HCT116 (cell line): ENCODE results near the gene BDH1. TPM values are rescaled to one million over a fixed set of nuclear protein-coding genes. Genes with fewer than 3 reads are reported as not detected.

Experiments
- ATAC-seq: fragments of 200-7000 bp; cut with Tn5 transposase; 2 replicates; pipeline ENCODE4 v1.9.1; 2020; ENCODE audit warnings: mild to moderate bottlenecking, moderate library complexity
- BruUV-seq: library from RNA; stranded (reverse); fragments of 400-500 nt; replicated peaks from 2 replicates; lab custom pipeline; 2021; lab: Mats Ljungman, UMichigan
- CTCF ChIA-PET: fragments of 300-600 bp; sonication (Branson Sonifier 250); formaldehyde crosslinking; loops from one replicate; lab custom pipeline; 2021; ENCODE audit warnings: antibody characterized with exemption; lab: Charles Lee
- POLR2A ChIA-PET: fragments of 300-600, 350-600 bp; sonication (Branson Sonifier 250); formaldehyde crosslinking; loops from one replicate; lab custom pipeline; 2021; ENCODE audit warnings: antibody characterized with exemption; lab: Charles Lee
- RAD21 ChIA-PET, 2 experiments: fragments of 300-600 bp; sonication (Branson Sonifier 250); formaldehyde crosslinking; loops; one replicate each; lab custom pipeline; 2023; ENCODE audit warnings: low total read pairs in 2 of 2; ENCODE audit not compliant: uncharacterized antibody in 2 of 2, unreplicated experiment in 2 of 2, low non-redundant PET in 1 of 2; lab: Charles Lee
- DNase-seq: peaks from one replicate; pipeline ENCODE4 v3.0.0-alpha.2; 2010; ENCODE audit warnings: low read depth, low spot score
- H2AFZ ChIP-seq: fragments of 200-600 bp; shearing (Covaris generic), sonication (generic); 2 replicates; pipeline ENCODE4 v1.6.1; 2017; ENCODE audit warnings: low read depth, mixed run types, mixed read lengths, antibody characterized with exemption, low read length; ENCODE audit not compliant: poor library complexity, severe bottlenecking
- H3K27ac ChIP-seq: 2 replicates; pipeline ENCODE4 v1.5.1; 2012; ENCODE audit warnings: low read depth, low read length
- H3K27me3 ChIP-seq: fragments of 200-600 bp; sonication (generic); 2 replicates; pipeline ENCODE4 v1.6.1; 2016; ENCODE audit warnings: mixed run types, low read length, mixed read lengths; ENCODE audit not compliant: insufficient read depth
- H3K36me3 ChIP-seq, 2 experiments: fragments of 200-500 bp in 1 of 2; fragments of 200-600 bp in 1 of 2; sonication (Bioruptor generic) in 1 of 2; sonication (generic) in 1 of 2; 2 replicates each; pipeline versions ENCODE4 v1.5.1 to v1.6.1; 2014 to 2016; ENCODE audit warnings: low read length in 2 of 2, inconsistent platforms in 1 of 2, mixed read lengths in 1 of 2, mixed run types in 1 of 2; ENCODE audit not compliant: insufficient read depth in 2 of 2, control insufficient read depth in 1 of 2
- H3K4me1 ChIP-seq, 2 experiments: fragments of 200-600 bp in 1 of 2; sonication (generic) in 1 of 2; 2 replicates each; pipeline versions ENCODE4 v1.5.1 to v1.6.1; 2012 to 2017; ENCODE audit warnings: low read length in 2 of 2, inconsistent platforms in 1 of 2, mild to moderate bottlenecking in 1 of 2, mixed read lengths in 1 of 2, mixed run types in 1 of 2, moderate library complexity in 1 of 2; ENCODE audit not compliant: insufficient read depth in 2 of 2, control insufficient read depth in 1 of 2
- H3K4me2 ChIP-seq: fragments of 200-600 bp; sonication (generic); 2 replicates; pipeline ENCODE4 v1.6.1; 2017; ENCODE audit warnings: mixed run types, low read length, mixed read lengths
- H3K4me3 ChIP-seq, 2 experiments: fragments of 200-600 bp in 1 of 2; sonication (generic) in 1 of 2; replicated peaks in 1 of 2; 2 replicates each; pipeline ENCODE4 v1.5.1; 2011 to 2016; ENCODE audit warnings: low read length in 2 of 2, control low read depth in 1 of 2, low read depth in 1 of 2, mild to moderate bottlenecking in 1 of 2, mixed read lengths in 1 of 2, mixed run types in 1 of 2
- H3K79me2 ChIP-seq: fragments of 200-600 bp; sonication (generic); 2 replicates; pipeline ENCODE4 v1.6.1; 2017; ENCODE audit warnings: mild to moderate bottlenecking, mixed run types, low read length, moderate library complexity, mixed read lengths; ENCODE audit not compliant: insufficient read depth
- H3K9ac ChIP-seq: fragments of 200-600 bp; sonication (generic); 2 replicates; pipeline ENCODE4 v1.6.1; 2016; ENCODE audit warnings: low read length, mixed read lengths
- H3K9me2 ChIP-seq: fragments of 200-600 bp; sonication (generic), shearing (Covaris generic); 2 replicates; pipeline ENCODE4 v1.6.1; 2017; ENCODE audit warnings: mixed run types, mild to moderate bottlenecking, moderate library complexity; ENCODE audit not compliant: insufficient read depth
- H3K9me3 ChIP-seq, 2 experiments: fragments of 200-500 bp in 1 of 2; fragments of 200-600 bp in 1 of 2; sonication (Bioruptor generic) in 1 of 2; sonication (generic) in 1 of 2; 2 replicates each; pipeline ENCODE4 v1.6.1; 2014 to 2017; ENCODE audit warnings: low read length in 2 of 2, mixed read lengths in 2 of 2, inconsistent platforms in 1 of 2, low read depth in 1 of 2, mild to moderate bottlenecking in 1 of 2, mixed run types in 1 of 2, moderate library complexity in 1 of 2; ENCODE audit not compliant: control insufficient read depth in 1 of 2, insufficient read depth in 1 of 2
- H4K20me1 ChIP-seq: fragments of 200-600 bp; sonication (generic), shearing (Covaris generic); 2 replicates; pipeline ENCODE4 v1.6.1; 2017; ENCODE audit warnings: mixed run types, mild to moderate bottlenecking, moderate library complexity; ENCODE audit not compliant: insufficient read depth
- CBX3 ChIP-seq: IDR thresholded peaks from 2 replicates; pipeline ENCODE4 v1.6.1; 2012; ENCODE audit warnings: low read depth
- EGR1 ChIP-seq: IDR thresholded peaks from 2 replicates; pipeline ENCODE4 v1.6.1; 2012; ENCODE audit warnings: low read depth
- FOSL1 ChIP-seq: IDR thresholded peaks from 2 replicates; pipeline ENCODE4 v1.6.1; 2012; ENCODE audit warnings: low read depth
- JUND ChIP-seq: IDR thresholded peaks from 2 replicates; pipeline ENCODE4 v1.6.1; 2012
- RAD21 ChIP-seq: IDR thresholded peaks from 2 replicates; pipeline ENCODE4 v1.6.1; 2012; ENCODE audit warnings: low read depth, mild to moderate bottlenecking
- SIN3A ChIP-seq: IDR thresholded peaks from 2 replicates; pipeline ENCODE4 v1.6.1; 2012; ENCODE audit warnings: low read depth
- SP1 ChIP-seq: IDR thresholded peaks from 2 replicates; pipeline ENCODE4 v1.6.1; 2012; ENCODE audit warnings: low read depth
- TCF7L2 ChIP-seq: IDR thresholded peaks from 2 replicates; pipeline ENCODE4 v1.7.0; 2011; ENCODE audit warnings: borderline replicate concordance, inconsistent platforms; ENCODE audit not compliant: insufficient read depth, insufficient read length; ENCODE audit errors: extremely low read depth
- YY1 ChIP-seq: IDR thresholded peaks from 2 replicates; pipeline ENCODE4 v1.6.1; 2011; ENCODE audit warnings: low read length, low read depth, moderate library complexity, mild to moderate bottlenecking; ENCODE audit not compliant: insufficient replicate concordance; ENCODE audit errors: extremely low read depth
- ZFX ChIP-seq: fragments of 450-650 bp; IDR thresholded peaks from 2 replicates; pipeline ENCODE4 v1.6.1; 2017
- ZNF274 ChIP-seq: fragments of 200-500 bp; sonication (Bioruptor generic); IDR thresholded peaks from 2 replicates; pipeline ENCODE4 v1.6.1; 2014; ENCODE audit warnings: mild to moderate bottlenecking, low read depth, low read length, inconsistent platforms
- intact Hi-C: fragments of 100-400 bp; cut with micrococcal nuclease; formaldehyde crosslinking; loops from 2 replicates; pipeline ENCODE4 v1.10.0; 2022
- total RNA-seq: library from RNA; stranded (reverse); gene quantifications from one replicate; pipeline ENCODE4 v1.2.1, GENCODE V29; 2021; ENCODE audit not compliant: unreplicated experiment
- TF ChIP-seq, protein P1 (sequence below): IDR thresholded peaks from 2 replicates; pipeline ENCODE4 v1.6.1; 2012

Gene BDH1
- total RNA-seq, 1 experiment from 2014 or later = 26.6 TPM

DNA sequence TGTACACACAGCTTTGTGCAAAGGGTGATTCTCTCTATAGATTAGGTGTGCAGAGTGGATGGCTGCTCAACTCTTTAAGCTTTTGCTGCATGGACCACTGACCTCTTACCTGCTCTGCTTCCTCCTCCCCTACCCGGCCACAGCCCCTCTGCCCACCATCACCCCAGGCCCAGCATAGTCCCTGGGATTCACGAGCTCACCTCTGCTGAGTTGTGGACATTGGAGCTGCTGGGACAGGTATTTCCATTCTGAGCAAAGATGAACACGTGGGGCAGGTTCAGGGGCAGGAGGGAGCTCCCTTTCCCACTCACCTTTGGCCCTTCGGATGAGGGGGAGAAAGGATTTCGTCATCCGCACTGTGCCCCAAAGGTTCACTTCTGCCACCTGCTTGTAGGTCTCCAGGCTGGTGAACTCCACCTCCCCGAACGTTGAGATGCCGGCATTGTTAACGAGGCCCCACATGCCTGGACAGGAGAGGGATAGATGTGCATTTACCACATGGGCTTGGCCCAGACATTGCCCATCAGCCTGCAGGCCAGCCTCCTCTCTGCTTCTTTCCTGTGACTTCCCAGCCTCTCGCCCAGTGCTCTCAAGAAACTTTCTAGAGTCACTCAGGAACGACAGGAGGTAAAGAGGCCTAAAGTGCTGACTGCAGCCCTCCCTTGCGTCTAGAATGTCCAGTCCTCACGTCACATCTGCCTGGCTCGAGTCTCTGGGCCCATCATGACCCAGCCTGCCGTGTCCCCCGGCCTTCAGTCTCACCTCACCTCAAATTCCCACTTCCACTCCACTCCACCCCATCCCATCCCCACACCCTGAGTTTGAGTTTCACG, 41.6 kb downstream of the BDH1 start:
- no peaks in the 10 kb centered on the region for H3K79me2 ChIP-seq
- peaks cover 9 to 25% of the 10 kb centered on the region in 2 experiments for H3K4me1 ChIP-seq
- TF ChIP-seq EGR1 (no peak), SP1 (no peak), ZNF274 (no peak), JUND (no peak), RAD21 (no peak), CBX3 (no peak), SIN3A (no peak), ZFX (no peak), TCF7L2 (no peak), YY1 (no peak), FOSL1 (no peak)
- TF ChIP-seq, protein P1, sequence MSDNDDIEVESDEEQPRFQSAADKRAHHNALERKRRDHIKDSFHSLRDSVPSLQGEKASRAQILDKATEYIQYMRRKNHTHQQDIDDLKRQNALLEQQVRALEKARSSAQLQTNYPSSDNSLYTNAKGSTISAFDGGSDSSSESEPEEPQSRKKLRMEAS = no peak
- intact Hi-C loops = loop anchor here (5.0 kb wide), 1 partner anchor 242 kb away; no protein-coding TSS in a partner anchor
- ChIA-PET RAD21 (no interaction called here), CTCF (no interaction called here), POLR2A (no interaction called here)
- ATAC-seq (no peak), DNase-seq (no peak)
- 0 out of 4 replicates have a peak, but pooled peaks cover 0 to 8% of the 10 kb centered on the region in 2 experiments for H3K36me3 ChIP-seq
- H3K4me3 ChIP-seq = no peak overlapping the region
- H3K27ac ChIP-seq = no peak overlapping the region
- BruUV-seq = no TSS peak
- no peaks in the 10 kb centered on the region for H4K20me1 ChIP-seq
- no peaks in the 10 kb centered on the region for H3K9me2 ChIP-seq
- H3K9me3 ChIP-seq = no peaks in the 10 kb centered on the region
- H3K4me2 ChIP-seq = no peak overlapping the region
- H3K27me3 ChIP-seq = no peaks in the 10 kb centered on the region
- no peak overlapping the region for H2AFZ ChIP-seq
- no peak overlapping the region for H3K9ac ChIP-seq
